Activated CD4-positive, alpha-beta T cell treated with anti-CD3 and anti-CD28 coated beads, Interleukin-2, amount 50 U/mL, for 16 hours (primary cell): ENCODE data around the gene PITPNC1.
"Not testable (repeated sequence)": the region's sequence is repeated elsewhere in the genome, so short reads cannot be mapped to it uniquely, and the experiment has no call there.

Experiments
- DNase-seq: peaks from one replicate; pipeline ENCODE4 v3.0.0-alpha.2; 2020

Gene PITPNC1

DNA sequence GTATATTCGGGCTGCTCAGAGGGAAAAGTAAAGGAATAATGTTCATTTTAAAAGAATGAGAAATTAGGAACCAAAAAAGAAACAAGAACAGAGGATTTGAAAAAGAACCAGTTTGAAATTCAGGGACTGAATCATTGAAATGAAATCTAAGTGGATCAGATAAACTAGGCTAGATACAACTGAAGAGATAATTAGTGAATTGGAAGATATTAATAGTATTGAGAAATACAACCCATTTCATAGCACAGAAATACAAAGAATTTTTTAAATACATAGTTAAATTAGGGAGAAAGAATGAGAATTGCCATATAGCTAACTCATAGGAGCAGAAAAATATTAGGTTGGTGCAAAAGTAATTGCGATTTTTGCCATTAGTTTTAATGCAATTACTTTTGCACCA lies 223.3 kb downstream of the PITPNC1 start:
- no peak for DNase-seq

- no peak for DNase-seq
Measured at GRCh38 chr17:67601897-67602296, 224.8 kb downstream of the PITPNC1 start.

DNA sequence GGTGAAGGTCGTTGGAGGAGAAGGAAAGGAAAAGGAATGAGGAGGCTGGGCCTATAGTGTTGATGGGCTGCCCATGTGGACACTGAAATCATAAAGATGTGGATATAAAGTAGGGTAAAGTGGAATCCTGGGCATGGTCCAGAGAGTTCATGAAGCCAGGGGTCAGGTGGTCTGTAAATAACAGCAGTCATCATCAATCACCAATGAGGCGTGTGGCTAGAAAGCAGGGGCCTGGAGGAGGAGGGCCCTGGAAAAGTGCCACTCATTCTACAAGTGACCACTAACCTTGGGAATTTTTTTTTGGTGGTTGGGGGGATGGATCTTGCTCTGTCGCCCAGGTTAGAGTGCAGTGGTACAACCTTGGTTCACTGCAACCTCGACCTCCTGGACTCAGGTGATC lies 225.4 kb downstream of the PITPNC1 start:
- no peak for DNase-seq

GRCh38 chr17:67602974-67603373 lies 225.9 kb downstream of the PITPNC1 start:
- peak; percentile 38 for DNase-seq

GRCh38 chr17:67605256-67605912 lies 228.3 kb downstream of the PITPNC1 start:
- DNase-seq, result no peak

- DNase-seq, result no peak
Measured at GRCh38 chr17:67606471-67606870, 229.4 kb downstream of the PITPNC1 start.

GRCh38 chr17:67606896-67607604 lies 230.0 kb downstream of the PITPNC1 start:
- no peak for DNase-seq

- no peak for DNase-seq
Measured at GRCh38 chr17:67610061-67610460, 233.0 kb downstream of the PITPNC1 start.

GRCh38 chr17:67613961-67614360 lies 236.9 kb downstream of the PITPNC1 start:
- DNase-seq, result no peak

GRCh38 chr17:67615011-67615561 lies 238.0 kb downstream of the PITPNC1 start:
- DNase-seq, result no peak

GRCh38 chr17:67615736-67616135 lies 238.7 kb downstream of the PITPNC1 start:
- no peak for DNase-seq

- no peak for DNase-seq
Measured at GRCh38 chr17:67617304-67617899, 240.3 kb downstream of the PITPNC1 start.

GRCh38 chr17:67619555-67619954 lies 242.5 kb downstream of the PITPNC1 start:
- no peak for DNase-seq

DNA sequence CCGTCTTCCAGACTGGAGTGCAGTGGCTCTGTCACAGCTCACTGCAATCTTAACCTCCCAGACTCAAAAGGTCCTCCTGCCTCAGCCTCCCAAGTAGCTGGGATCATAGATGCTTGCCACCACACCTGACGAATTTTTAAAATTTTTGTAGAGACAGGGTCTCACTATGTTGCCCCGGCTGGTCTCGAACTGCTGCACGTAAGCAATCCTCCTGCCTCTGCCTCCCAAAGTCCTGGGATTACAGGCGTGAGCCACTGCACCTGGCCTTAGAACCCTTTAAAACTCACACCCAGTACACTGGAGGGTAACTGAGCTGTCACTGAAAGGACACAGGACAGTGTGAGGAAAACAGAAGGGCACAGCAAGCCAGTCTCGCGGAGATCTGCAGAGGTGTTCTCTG lies 243.0 kb downstream of the PITPNC1 start:
- DNase-seq, result no peak

- DNase-seq, result no peak
Measured at GRCh38 chr17:67620636-67621035, 243.6 kb downstream of the PITPNC1 start.

GRCh38 chr17:67623767-67624166 lies 246.7 kb downstream of the PITPNC1 start:
- DNase-seq, result no peak

DNA sequence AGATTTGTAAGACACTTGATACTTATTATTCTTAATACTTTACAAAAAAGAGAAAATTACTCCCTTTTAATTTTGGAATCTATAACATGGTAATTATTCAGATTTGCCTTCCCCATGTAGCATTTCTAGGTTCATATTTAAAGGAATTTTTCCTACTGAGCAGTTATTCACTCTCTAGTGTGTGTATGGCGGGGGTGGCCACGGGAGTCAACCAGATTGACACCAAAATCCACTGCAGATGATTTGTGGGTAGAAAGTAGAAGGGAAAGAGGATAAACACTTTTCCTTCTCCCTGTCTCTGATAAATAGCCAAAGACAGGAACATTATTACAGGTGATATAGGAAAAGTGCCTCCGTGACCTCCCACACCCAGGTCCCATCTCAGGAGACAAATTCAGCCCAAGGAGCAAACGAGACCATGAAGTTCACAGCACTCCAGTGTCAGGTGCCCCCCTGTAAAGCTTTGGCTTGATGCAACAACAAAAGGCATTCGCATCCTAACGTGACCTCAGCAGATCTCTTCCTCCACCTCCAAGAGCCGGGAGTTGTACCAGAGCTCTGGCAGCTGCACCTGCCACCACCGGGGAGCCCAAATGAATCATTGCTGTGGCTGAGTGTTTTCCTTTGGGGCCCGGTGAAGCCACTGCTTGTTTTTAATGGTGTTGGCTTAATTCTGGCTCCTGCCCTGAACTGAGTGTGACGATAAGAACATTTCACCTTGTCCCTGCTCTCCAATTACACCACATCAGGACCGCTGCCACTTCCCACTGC lies 248.0 kb downstream of the PITPNC1 start:
- DNase-seq, result no peak

DNA sequence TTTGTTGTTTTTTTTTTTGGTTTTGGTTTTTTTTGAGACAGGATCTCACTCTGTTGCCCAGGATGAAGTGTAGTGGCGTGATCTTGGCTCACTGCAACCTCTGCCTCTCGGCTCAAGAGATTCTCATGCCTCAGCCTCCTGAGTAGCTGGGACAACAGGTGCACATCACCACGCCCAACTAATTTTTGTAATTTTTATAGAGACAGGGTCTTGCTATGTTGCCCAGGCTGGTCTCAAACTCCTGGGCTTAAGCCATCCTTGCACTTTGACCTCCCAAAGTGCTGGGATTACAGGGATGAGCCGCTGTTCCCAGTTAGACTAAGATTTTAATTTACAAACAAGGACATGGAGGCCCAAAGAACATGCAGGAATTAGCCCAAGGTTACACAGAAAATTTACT lies 248.9 kb downstream of the PITPNC1 start:
- DNase-seq, result no peak

DNA sequence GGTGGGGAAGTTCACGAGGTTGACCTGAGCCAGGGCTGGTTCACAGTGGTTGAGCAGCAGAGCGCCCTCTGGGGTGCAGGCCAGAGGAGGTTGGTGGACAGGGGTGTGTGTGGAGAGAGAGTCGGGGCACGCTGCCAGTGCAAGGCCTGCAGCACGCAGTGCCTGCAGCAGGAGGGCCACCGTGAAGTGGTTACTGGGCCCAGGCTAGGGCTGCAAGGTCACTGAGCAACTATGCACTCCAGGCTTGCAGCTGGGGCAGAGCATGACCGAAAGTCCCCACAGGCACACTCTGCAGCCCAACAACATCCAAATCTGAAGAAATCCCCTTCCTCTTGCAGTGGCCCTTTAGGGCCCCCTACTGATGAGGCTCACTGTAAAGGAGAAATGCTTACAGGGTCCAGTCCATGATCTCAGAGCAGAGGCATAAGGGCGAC lies 251.5 kb downstream of the PITPNC1 start:
- no peak for DNase-seq

DNA sequence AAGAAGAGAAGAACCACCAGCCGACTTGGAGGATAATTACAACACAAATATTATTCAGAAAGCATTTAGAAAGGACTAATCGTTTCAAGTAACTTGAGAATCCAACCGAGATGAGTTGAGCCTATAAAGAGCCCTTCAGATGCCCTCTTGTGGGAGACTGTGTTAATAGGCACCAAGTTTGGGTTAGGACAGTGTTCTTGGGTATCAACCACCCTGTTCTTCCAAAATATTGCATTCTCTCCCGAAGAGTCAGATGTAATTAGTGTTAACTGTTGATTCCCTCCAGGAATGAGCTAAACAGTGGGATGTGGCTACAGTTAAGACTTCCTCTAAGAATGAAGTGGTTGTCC lies 252.9 kb downstream of the PITPNC1 start:
- DNase-seq, result no peak

GRCh38 chr17:67630836-67631235 lies 253.8 kb downstream of the PITPNC1 start:
- not testable (repeated sequence) for DNase-seq

- DNase-seq, result no peak
Measured at GRCh38 chr17:67632141-67632540, 255.1 kb downstream of the PITPNC1 start.

DNA sequence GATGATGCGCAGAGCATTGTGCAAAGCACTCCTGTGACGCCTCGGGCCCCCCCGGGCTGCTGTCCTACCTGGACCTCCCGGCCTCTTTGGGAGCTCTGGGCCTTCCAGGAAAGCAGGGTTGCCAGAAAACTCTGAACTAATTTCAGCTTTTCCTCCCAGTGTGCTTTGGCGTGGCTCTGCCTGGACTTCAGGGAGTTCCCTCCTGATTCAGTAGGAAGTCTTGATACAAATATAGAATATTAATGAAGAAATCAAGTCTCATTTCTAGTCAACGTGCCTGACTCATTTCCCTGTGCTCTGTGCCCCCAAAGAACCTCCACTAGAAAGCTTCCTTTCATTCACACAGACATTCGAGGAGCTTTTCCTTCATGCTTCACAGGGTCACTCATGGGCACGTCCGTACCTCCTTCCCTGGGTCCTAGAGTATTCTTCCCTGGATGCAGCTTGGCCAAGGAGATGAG lies 256.7 kb downstream of the PITPNC1 start:
- DNase-seq, result no peak
